OCI-LY1 (cell line): ENCODE results near the gene FGF2.

Source experiments
- CTCF ChIP-seq: fragments of 200-600 bp; sonication (generic), shearing (Covaris generic); IDR thresholded peaks from 2 replicates; pipeline ENCODE4 v1.5.1; 2017; ENCODE audit warnings: mild to moderate bottlenecking, antibody characterized with exemption, low read length, moderate library complexity, mixed read lengths
- EZH2 ChIP-seq: fragments of 200-600 bp; sonication (generic), shearing (Covaris generic); IDR thresholded peaks from 2 replicates; pipeline ENCODE4 v1.8.0; 2017; ENCODE audit warnings: borderline replicate concordance, mixed run types, mild to moderate bottlenecking, antibody characterized with exemption, low read length, moderate library complexity, mixed read lengths

- TF ChIP-seq CTCF: no peak
- TF ChIP-seq EZH2: no peak
These were observed 19.1 kb downstream of the FGF2 start for GRCh38 chr4:122845760-122846159.
